G401 (cell line): ENCODE measurements around the gene MFN1. TPM values are rescaled to one million over a fixed set of nuclear protein-coding genes. Genes with fewer than 3 reads are reported as not detected.
"Not testable (repeated sequence)": the region's sequence is repeated elsewhere in the genome, so short reads cannot be mapped to it uniquely, and the experiment has no call there.

ENCODE experiments used
- DNase-seq: peaks from one replicate; pipeline ENCODE4 v3.0.0-alpha.2; 2015; ENCODE audit warnings: low spot score
- in situ Hi-C: cut with HindIII; loops from 2 replicates; pipeline ENCODE4 v1.10.0; 2016; ENCODE audit warnings: low sequenced_read_pairs, mixed read lengths
- total RNA-seq: library from RNA; depleted of rRNA; stranded (reverse); fragments of >200 nt; shearing (Covaris generic); gene quantifications from 2 replicates; pipeline ENCODE4 v1.2.3, GENCODE V29; 2014; rRNA removed

Gene MFN1
- total RNA-seq, result 27.9 and 33.6 TPM in 2 replicates

DNA sequence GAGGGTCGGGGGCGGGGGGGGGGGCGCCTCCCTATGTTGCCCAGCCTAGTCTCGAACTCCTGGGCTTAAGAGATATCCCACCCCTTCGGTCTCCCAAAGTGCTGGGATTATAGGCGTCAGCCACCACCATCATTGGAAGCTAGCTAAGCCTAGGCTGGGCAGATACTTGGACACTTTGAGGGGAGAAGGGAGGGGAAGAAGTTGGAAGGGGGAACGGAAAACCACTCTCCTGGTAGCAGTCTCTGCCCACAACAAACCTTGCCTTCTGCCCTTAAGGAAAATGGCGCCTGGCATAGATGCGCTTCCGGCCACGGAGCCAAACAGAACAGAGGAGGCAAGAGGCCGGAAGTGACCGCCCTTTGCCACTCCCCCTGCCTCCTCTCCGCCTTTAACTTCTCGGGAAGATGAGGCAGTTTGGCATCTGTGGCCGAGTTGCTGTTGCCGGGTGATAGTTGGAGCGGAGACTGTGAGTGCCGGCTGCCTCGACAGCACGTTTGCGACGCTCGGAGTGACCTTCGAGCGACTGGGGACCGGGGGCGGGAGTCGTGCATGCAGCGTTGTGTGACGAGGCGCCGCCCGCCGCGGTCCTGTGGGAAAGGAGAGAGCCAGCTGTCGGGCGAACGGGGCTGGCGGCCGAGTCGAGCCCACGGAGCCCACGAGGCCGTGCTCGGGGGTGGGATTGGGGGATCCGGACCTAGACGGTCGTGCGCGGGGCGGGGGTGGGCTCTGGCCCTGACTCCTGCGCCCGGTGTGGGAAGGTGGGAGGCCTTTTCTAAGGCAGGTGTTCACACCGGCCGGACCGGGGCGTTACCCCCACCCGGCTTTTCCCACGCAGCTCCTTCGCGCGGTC, at the start of gene MFN1:
MFN1 (plus strand) TSS at position 365 of the 850 bp plus-strand sequence. CDS start 1,143 bp downstream, outside the sequence.
- in situ Hi-C loops, result no loop called here
- DNase-seq, result peak; percentile 98

DNA sequence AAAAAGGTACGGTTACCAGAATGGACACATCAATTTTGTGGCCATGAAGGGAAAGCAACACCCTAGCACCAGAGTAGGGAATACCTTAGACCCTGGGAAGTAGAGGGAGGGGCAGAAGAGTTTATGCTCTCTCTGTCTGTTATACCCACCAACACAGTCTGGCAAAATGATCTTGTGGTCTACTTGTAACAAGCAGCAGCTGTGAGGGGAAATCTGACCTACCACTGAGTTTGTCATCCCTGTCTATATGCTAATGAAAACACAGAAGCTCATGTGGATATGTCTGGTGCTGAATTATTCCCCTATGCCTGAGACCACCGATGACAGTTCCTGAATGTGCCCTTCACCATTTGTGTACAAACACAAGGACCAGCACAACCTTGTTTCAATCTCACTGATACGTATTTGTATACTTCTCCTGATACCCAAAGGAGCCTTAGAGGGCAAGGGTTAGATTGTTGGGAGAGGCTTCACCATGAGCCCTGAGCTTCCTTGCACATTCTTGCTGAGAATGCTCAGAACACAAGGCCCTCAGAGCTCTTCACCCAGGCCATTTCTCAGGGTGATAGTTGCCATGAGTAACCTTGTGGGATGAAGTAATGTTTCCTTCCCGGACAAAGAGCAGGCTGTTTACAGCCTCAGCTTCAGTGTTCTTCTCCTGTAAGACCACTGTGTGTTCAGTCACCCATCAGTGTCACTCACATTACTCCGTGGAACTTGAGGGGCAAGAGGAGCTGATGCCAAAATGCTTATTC, 49.4 kb upstream of the MFN1 start:
- DNase-seq, result no peak
- in situ Hi-C loops, result no loop called here

DNA sequence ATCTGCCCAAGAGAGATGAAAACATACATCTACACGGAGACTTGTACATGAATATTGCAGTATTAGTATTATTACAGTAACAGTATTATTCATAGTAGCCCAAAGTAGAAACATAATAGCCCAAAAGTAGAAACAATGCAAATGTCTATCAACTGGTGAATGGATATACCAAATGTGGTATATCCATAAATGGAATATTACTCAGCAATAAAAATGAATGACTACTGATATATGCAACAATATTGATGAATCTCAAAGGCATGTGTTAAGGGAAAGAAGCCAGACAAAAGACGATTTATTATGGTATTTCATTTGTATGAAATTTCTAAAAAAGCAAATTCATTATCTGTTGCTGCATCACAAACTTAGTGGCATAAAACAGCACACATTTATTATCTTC, 48.2 kb upstream of the MFN1 start:
- in situ Hi-C loops, result no loop called here
- DNase-seq, result no peak

DNA sequence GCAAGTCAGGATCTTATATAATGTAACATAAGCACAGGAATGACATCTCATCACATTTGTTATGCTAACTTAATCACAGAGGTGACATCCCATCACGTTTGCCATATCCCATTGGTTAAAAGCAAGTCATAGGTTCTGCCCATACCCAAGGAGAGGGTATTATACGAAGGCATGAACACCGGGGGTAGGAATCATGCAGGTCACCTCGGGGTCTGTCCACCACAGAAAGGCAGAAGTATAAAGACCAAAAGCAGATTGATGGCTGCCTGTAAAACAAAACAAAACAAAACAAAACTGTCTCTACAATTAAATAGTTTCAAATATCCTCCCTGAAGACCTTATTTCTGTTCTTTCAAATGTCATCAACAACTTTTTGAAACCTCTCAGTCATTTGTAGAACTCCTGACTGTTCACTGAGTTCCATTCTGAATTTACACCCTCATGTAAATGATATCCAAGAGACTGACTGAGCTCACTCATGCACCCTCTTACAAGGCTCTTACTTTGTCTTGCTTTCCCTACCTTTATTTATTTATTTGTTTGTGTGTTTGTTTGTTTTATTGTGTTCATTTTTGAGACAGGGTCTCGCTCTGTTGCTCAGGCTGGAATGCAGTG, 47.4 kb upstream of the MFN1 start:
- in situ Hi-C loops, result no loop called here
- DNase-seq, result no peak

DNA sequence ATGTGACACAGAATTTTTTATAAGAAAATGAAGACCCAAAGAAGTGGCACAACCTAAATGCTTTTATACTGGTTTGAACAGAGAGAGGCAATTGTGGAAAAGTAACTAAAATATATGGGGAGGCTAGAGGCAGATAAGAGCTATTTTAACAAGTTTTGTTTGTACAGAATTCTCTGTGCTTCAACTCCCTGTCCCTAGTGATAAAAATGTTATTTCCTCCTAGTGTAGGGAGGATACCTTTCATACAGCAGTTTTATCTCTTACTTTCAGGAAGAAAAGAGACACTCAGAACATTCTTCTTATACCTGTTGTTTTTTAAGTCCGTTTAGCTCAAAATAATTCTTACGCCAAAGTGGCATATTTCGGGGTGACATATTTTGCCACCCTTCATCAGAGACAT, 45.9 kb upstream of the MFN1 start:
- no peak for DNase-seq
- in situ Hi-C loops, result no loop called here

DNA sequence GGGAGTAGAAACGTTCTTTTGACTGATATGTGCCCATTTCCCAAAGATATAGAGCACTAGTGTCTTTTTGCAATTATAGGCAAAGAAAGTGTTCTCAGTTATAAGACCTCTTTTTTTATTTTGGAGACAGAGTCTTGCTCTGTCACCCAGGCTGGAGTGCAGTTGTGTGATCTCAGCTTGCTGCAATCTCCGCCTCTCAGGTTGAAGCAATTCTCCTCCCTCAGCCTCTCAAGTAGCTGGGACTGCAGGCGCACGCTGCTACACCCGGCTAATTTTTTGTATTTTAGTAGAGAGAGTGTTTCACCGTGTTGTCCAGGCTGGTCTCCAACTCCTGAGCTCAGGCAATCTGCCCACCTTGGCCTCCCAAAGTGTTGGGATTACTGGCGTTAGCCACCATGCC, 45.4 kb upstream of the MFN1 start:
- in situ Hi-C loops, result no loop called here
- DNase-seq, result no peak

DNA sequence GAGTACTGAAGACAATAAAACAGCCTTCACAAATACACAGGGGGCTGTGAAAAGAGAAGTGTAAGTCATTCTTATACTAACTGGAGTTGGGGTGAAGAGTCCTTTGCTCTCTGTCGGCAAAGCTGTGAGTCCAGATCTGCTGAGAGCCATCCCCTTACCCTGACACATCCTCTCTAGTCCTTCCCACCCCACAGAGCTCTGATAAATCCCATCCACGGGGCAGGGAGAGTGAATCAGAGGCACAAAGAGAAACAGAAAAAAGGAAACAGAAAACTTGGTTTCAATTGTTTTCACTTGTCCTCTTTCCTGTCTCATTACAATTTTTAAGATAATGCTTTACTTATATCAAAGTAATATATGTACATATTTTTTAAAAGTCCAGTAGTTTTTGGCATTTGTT, 42.9 kb upstream of the MFN1 start:
- in situ Hi-C loops, result no loop called here
- no peak for DNase-seq

DNA sequence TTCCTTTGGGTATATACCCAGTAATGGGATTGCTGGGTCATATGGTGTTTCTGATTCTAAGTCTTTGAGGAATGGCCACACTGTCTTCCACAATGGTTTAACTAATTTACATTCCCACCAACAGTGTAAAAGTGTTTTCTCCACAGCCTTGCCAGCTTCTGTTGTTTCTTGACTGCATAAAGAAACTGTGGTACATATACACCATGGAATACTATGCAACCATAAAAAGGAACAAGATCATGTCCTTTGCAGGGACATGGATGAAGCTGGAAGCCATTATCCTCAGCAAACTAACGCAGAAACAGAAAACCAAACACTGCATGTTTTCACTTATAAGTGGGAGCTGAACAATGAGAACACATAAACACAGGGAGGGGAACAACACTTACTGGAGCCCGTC, 40.1 kb upstream of the MFN1 start:
- in situ Hi-C loops, DNase-seq: not testable (repeated sequence)

DNA sequence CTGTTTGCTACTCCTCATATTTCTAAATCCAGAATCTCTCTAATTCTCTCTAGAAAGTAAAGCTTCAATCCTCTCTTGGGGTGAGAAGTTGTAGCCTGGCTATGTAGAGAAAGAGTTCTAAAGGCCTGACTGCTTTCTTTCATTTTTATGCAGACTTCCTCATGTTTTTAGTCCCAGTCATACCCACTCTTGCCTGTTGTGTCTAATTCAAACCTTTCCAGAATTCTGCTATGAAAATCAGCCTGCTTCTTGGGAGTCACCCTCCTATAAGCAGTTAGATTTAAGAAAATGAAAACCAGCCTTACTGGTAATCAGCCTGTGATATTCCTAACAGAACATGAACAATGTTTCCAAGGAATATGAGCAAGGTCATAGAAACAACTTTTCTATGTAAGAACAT, 39.5 kb upstream of the MFN1 start:
- no peak for DNase-seq
- in situ Hi-C loops, result no loop called here

DNA sequence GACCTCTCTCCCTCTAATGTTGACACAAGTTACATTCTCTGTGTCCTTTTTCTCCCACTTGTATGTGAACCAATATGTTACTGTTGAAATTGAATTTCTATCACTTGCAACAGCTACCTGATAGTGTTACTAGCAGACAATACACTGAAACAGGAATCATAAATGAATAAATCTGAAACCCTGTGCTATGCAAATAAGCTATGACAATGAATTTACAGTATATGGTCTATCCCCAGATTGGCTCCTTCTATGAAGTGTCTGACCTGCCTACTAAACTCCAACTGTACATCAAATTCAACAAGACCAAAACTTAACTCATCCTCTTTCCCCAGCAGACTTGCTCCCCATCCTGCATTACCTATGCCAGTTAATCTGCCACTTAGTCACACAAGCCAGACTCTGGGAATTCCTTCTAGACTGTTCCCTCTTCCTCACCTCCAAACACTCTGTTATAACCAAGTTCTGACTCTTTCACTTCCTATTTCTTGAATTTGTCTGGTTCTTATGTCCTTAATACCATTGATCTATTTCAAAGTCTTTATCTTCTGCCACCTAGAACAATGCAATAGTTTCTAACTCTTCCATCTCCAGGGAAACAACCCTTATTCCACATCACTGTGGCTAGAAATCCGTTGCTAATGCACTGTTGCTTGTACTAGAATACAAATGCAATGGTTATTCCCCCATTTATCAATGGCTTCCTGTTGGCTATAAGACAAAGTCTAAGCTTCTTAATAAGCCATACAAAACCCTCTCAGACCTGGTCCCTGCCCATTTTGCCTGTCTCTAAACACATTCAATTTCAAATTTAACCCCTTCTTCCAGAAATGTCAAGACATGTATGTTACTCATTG, 38.1 kb upstream of the MFN1 start:
- no peak for DNase-seq
- in situ Hi-C loops, result no loop called here

DNA sequence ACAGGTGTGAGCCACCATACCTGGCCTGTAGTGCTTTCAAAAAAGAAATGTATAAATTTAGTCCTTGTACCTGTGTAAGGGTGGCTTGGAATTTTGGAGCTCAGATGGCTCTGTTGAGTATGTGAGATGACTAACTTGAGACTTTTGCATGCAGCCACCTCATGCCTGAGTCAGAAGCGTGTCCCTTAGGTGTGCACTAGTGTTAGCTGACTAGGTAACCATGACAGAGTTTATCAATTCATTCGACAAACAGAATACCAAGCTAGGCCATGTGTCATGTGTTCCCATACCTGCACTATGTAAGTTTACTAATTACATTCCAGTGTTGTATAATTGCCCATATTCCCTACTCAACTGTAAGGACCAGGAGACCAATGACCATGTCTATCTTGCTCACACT, 28.6 kb upstream of the MFN1 start:
- in situ Hi-C loops, result no loop called here
- DNase-seq, result no peak

DNA sequence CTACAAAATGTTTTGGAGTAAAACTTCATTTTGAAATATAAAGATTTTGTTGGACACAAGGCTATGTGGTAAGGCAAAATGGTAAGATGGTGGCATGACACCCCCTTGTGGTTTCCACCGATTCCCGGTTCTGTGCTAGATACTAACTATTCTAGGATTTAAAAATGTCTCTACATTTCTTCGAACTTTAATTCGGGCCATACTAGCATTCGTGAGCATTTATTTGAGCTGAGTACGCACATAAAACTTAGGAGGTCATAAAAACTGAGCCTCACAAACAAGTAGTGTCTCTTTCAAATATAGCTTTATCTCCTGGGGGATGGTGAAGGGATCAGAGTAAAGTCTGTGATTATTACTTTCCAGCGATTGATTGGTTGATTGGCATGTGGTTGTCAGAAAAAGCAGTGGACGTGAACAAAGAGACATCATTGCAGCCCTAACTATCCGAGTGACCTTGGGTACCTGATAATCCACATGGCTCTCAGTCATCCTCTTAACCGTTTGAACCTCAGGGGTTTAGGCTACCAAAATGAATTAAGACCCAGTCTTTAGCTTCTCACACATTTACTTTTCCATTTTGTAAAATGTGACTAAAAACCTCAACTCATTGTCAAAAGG, 25.7 kb upstream of the MFN1 start:
- in situ Hi-C loops, result no loop called here
- DNase-seq, result peak; percentile 64

DNA sequence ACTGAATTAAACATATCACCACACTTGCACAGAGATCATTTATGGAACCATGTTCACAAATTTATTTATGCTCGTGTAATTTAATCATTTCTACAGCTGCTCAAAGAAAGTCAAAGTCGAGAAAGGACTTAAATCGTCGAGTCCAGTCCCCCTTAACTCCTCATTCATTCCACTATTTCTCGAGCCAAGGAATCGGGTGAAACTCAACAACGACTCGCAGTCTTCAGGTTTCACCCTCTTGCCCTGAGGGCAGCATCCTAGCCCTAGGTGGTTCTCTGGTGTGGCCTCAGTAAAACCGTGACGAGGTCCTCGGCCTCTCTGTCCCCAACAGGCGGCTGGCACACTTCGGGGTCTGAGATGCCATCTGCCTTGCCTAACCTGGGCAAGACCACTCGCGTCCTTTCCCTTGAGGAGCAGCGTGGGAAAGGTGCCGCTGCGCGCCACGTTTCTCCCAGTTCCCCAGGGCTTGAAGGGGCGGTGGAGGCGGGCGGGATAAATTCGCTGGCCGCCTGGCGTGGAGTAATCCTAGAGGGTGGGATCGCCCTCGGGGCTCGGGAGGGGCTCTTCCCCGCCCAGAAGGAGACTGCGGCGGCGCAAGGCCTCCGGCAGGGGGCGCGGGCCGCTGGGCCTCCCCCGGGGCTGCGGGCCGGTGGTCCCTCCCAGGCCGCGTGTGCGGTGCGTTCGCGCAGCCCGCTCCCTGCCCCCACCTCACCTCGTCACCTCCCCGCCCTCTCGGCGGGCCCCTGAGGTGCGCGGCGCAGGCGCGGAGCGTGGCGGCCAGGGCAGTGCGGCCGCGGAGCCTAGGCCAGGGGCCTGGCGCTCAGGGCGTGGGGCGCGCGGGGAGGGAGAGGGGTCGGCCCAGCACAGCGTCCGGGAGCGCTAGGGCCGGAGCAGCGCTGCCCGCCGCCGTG, 25.0 kb upstream of the MFN1 start, which contains the start of gene ZNF639:
ZNF639 (plus strand) TSS at position 746 of the 911 bp plus-strand sequence. CDS start 5,263 bp downstream, outside the sequence.
- peak; percentile 77 for DNase-seq
- in situ Hi-C loops, result no loop called here

DNA sequence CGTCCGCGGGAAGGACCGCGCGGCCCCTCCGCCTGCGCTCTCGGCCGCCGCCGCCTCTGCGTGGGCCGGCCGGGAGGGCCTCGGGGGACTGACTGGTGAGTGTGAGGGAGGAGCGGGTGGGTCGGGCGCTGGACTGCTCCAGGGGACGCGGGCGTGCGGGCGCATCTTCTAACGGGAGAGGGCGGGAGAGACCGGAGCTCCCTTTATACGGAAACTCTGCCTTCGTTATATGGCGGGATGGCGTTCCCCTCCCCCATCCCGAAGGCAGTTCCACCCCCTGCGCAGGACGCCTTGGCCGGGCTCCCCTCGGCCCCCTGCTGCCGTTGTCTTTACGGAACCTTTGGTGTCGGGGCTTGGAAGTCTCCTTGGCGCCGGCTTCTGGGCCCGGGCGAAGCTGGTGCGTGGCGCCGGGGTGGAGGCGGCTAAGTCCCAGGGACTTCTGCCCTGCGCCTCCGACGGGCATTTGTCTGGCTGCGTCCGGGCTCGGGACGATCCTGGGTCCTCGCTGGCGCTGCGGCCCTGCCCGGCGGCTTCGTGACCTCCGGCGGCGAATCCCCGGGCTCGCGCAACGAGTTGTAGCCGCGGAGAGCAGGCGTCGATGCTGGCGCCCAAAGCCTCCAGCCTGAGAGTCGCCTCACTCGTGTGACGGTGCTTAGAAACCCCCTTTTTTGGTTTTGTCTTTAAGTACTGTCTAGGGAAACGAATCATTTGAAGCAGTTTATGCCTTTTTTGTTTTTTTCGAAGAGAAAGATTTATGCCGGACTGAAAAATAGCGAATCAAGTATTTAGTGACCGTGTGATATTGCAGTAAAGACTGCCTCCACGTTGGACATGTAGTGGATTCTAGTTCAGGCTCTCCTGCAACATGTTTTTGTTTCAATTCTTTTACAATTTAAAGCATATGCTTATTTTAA, 24.1 kb upstream of the MFN1 start:
- DNase-seq, result peak; percentile 70
- in situ Hi-C loops, result no loop called here

DNA sequence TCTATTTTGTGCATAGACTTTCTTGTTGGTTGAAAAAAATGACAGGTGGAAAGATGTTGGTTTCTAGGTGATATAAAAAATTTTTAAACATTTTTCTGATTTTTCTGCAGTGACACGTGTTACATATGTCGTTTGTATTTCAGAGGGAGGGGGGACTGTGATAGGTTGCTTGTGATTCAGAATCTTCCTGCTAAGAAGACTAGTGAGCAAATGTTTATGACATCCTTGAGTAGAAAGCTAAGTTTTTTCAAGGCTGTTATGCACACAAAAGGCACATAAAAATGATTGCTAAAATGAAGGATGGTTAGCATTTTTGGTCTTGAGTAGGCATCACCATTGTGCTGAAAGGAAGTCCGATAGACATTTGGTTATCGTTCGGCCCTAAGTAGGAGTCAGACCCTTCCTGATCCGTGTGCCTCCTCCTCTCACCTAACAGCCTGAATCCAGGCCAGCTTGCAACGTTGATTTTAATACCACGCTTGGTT, 23.2 kb upstream of the MFN1 start:
- in situ Hi-C loops, result no loop called here
- DNase-seq, result peak; percentile 29

DNA sequence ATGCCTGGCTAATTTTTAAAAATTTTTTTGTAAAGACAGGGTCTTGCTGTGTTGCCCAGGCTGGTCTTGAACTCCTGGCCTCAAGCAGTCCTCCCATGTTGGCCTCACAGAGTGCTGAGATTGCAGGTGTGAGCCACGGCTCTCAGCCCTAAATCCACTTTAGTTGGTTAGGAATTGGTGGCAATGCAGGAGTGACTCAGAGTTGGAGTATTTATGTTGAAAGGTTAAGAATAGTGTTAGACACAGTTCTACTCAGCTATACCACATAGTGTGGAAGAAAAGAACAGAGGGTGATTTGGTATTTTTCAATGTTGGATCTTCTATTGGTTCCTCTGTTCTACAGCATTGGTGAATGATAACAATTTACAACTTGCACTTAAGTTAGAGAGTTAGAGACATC, 17.1 kb upstream of the MFN1 start:
- no peak for DNase-seq
- in situ Hi-C loops, result no loop called here

DNA sequence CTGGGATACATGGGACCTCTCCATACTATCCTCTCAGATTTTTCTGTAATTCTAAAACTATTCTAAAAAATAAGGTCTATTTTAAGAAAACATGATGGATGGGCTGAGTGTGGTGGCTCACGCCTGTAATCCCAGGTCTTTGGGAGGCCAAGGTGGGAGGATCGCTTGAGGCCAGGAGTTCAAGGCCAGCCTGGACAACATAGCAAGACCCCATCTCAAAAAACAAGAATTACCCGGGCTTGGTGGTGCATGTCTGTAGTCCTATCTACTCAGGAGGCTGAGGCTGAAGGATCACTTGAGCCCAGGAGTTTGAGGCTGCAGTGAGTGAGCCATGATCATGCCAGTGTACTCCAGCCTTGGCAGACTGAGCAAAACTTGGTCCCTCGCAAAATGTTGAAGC, 15.3 kb upstream of the MFN1 start:
- DNase-seq, result no peak
- in situ Hi-C loops, result no loop called here
